ENCODE measurements around the gene GRM5.
"Not testable (repeated sequence)": the region's sequence is repeated elsewhere in the genome, so short reads cannot be mapped to it uniquely, and the experiment has no call there.

DNA sequence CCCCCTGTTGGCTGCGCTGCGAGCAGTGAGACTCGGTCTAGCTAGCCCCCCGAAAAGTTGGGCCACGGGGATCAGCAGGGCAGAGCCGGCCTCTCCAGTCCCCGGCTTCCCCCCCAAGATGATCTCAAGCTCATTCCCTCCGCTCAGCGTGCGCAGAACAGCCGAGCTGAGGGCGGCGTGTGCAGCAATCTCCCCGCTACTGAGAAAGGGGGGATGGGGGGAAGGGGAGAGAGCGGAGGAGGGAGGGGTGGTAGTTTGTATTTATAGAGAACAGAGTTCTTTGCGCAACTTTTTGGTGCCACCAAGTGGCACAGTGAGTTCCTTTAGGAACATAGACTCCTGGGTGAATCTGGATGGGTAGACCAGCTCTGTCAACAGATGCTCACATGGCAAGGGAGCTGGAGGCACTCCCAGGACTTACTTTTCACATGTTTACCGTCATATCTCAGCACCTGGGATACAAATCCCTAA is 2.3 kb downstream of the GRM5 start:
- TF ChIP-seq, protein P1, sequence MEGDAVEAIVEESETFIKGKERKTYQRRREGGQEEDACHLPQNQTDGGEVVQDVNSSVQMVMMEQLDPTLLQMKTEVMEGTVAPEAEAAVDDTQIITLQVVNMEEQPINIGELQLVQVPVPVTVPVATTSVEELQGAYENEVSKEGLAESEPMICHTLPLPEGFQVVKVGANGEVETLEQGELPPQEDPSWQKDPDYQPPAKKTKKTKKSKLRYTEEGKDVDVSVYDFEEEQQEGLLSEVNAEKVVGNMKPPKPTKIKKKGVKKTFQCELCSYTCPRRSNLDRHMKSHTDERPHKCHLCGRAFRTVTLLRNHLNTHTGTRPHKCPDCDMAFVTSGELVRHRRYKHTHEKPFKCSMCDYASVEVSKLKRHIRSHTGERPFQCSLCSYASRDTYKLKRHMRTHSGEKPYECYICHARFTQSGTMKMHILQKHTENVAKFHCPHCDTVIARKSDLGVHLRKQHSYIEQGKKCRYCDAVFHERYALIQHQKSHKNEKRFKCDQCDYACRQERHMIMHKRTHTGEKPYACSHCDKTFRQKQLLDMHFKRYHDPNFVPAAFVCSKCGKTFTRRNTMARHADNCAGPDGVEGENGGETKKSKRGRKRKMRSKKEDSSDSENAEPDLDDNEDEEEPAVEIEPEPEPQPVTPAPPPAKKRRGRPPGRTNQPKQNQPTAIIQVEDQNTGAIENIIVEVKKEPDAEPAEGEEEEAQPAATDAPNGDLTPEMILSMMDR (IDR thresholded peaks at IDR 0.05), result peak; percentile 14
- peak; percentile 2 for TF ChIP-seq EZH2phosphoT487 (IDR thresholded peaks at IDR 0.05)
- not testable (repeated sequence) for TF ChIP-seq EZH2 (IDR thresholded peaks at IDR 0.05)

All from neural progenitor cell (in vitro differentiated cells).